ENCODE data around the gene ZSCAN26. TPM values are rescaled to one million over a fixed set of nuclear protein-coding genes. Genes with fewer than 3 reads are reported as not detected.

Gene ZSCAN26
- total RNA-seq, 2 donors from 2014 or later, result 8.2 to 22.8 TPM

- no peak for ATAC-seq
- intact Hi-C loops (cut with DNase I), result no loop called here
- Histone ChIP-seq H3K27ac (no peak overlapping the region), H3K9me3 (peaks cover 0 to 33% (median 7%) of the 10 kb centered on the region in 3 donors), H3K27me3 (no peaks in the 10 kb centered on the region), H3K36me3 (replicated peaks in 1 of 2; ENCODE audit: insufficient read depth in 1 of 2, low read depth in 2 of 2) (peaks cover 14 to 17% of the 10 kb centered on the region in 2 donors), H3K4me3 (no peak overlapping the region), H3K4me1 (no peaks in the 10 kb centered on the region)
- TF ChIP-seq, protein P1, sequence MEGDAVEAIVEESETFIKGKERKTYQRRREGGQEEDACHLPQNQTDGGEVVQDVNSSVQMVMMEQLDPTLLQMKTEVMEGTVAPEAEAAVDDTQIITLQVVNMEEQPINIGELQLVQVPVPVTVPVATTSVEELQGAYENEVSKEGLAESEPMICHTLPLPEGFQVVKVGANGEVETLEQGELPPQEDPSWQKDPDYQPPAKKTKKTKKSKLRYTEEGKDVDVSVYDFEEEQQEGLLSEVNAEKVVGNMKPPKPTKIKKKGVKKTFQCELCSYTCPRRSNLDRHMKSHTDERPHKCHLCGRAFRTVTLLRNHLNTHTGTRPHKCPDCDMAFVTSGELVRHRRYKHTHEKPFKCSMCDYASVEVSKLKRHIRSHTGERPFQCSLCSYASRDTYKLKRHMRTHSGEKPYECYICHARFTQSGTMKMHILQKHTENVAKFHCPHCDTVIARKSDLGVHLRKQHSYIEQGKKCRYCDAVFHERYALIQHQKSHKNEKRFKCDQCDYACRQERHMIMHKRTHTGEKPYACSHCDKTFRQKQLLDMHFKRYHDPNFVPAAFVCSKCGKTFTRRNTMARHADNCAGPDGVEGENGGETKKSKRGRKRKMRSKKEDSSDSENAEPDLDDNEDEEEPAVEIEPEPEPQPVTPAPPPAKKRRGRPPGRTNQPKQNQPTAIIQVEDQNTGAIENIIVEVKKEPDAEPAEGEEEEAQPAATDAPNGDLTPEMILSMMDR (IDR thresholded peaks at IDR 0.05), result no peak
- no peak for TF ChIP-seq POLR2A (IDR thresholded peaks at IDR 0.05)
- 100% methylated on average over 1 of the region's 1 CpG for WGBS, 2 donors
- no peak for DNase-seq
These were observed 57.0 kb downstream of the ZSCAN26 start for GRCh38 chr6:28323813-28324424.

GRCh38 chr6:28326371-28326948, 59.5 kb downstream of the ZSCAN26 start:
- 91 to 93% methylated on average over 7 of the region's 7 CpGs for WGBS, 2 donors
- H3K27me3 ChIP-seq, result no peaks in the 10 kb centered on the region
- ATAC-seq, result no peak
- H3K4me3 ChIP-seq, result no peak overlapping the region
- no peaks in the 10 kb centered on the region for H3K4me1 ChIP-seq
- intact Hi-C loops (cut with DNase I), result no loop called here
- no peak overlapping the region for H3K27ac ChIP-seq
- TF ChIP-seq, protein P1 (IDR thresholded peaks at IDR 0.05), result no peak
- no peak for TF ChIP-seq POLR2A (IDR thresholded peaks at IDR 0.05)
- peaks cover 14 to 17% of the 10 kb centered on the region in 2 donors for H3K36me3 ChIP-seq (replicated peaks in 1 of 2; ENCODE audit: insufficient read depth in 1 of 2, low read depth in 2 of 2)
- DNase-seq, result no peak
- H3K9me3 ChIP-seq, result peaks cover 0 to 33% (median 7%) of the 10 kb centered on the region in 3 donors

Small RNA genes lying within 50 kb of the gene (small RNA-seq; reads per million reads assigned to genes)
- gene AL021997.1 (not detected), gene AL021997.2 (not detected)

Other genes with a start within 250 kb of the ZSCAN26 start
- gene ZNF165, start 186.6 kb upstream of the ZSCAN26 start, total RNA-seq, result 1 to 10 TPM; 2.9 to 4.3 TPM
- 1 to 10 TPM; 1.3 to 5.9 TPM for gene ZSCAN16, start 142.5 kb upstream of the ZSCAN26 start, total RNA-seq
- 10 to 100 TPM; 12.5 to 14.8 TPM for gene ZKSCAN8, start 125.3 kb upstream of the ZSCAN26 start, total RNA-seq
- 10 to 100 TPM in 1 of 2 donors, 1 to 10 TPM in 1; 9.1 to 10.9 TPM for gene ZSCAN9, start 41.9 kb upstream of the ZSCAN26 start, total RNA-seq
- 1 to 10 TPM; 2.3 to 2.6 TPM for gene ZKSCAN4, start 14.9 kb upstream of the ZSCAN26 start, total RNA-seq
- under 1 TPM in 1 of 2 donors, not detected in 1; 0.52 TPM for gene NKAPL, start 7.8 kb upstream of the ZSCAN26 start, total RNA-seq
- 1 to 10 TPM in 1 of 2 donors, under 1 TPM in 1; 0.66 to 2.3 TPM for gene PGBD1, start 14.4 kb downstream of the ZSCAN26 start, total RNA-seq
- gene ZSCAN31, start 69.0 kb downstream of the ZSCAN26 start, total RNA-seq, result 10 to 100 TPM; 14.0 to 26.4 TPM
- 1 to 10 TPM; 1.3 to 1.6 TPM for gene ZKSCAN3, start 82.8 kb downstream of the ZSCAN26 start, total RNA-seq
- 1 to 10 TPM; 3.0 to 4.9 TPM for gene ZSCAN12, start 132.6 kb downstream of the ZSCAN26 start, total RNA-seq
- gene ZSCAN23, start 176.3 kb downstream of the ZSCAN26 start, total RNA-seq, result 1 to 10 TPM; 2.3 to 8.3 TPM
- not detected for gene GPX6, start 248.7 kb downstream of the ZSCAN26 start, total RNA-seq

Data from body of pancreas (tissue), 4 donors.